Fibroblast of mammary gland (primary cell): Measurements from ENCODE around the gene CACNA2D3.

ENCODE experiments used
- DNase-seq: peaks from one replicate; pipeline ENCODE4 v3.0.0-alpha.2; 2010; ENCODE audit warnings: low read depth
- H3K4me3 ChIP-seq: 2 replicates; pipeline ENCODE4 v1.5.1; 2011; ENCODE audit warnings: low read depth, mild to moderate bottlenecking, low read length, moderate library complexity; ENCODE audit not compliant: control insufficient read depth
- TF ChIP-seq, protein P1 (sequence below): conservative IDR thresholded peaks from 2 replicates; pipeline ENCODE4 v1.5.1; 2011; ENCODE audit warnings: low read depth, low read length, inconsistent platforms; ENCODE audit not compliant: control insufficient read depth, insufficient read depth

The CACNA2D3 gene

GRCh38 chr3:54550221-54550977 is 428.0 kb downstream of the CACNA2D3 start:
- TF ChIP-seq, protein P1, sequence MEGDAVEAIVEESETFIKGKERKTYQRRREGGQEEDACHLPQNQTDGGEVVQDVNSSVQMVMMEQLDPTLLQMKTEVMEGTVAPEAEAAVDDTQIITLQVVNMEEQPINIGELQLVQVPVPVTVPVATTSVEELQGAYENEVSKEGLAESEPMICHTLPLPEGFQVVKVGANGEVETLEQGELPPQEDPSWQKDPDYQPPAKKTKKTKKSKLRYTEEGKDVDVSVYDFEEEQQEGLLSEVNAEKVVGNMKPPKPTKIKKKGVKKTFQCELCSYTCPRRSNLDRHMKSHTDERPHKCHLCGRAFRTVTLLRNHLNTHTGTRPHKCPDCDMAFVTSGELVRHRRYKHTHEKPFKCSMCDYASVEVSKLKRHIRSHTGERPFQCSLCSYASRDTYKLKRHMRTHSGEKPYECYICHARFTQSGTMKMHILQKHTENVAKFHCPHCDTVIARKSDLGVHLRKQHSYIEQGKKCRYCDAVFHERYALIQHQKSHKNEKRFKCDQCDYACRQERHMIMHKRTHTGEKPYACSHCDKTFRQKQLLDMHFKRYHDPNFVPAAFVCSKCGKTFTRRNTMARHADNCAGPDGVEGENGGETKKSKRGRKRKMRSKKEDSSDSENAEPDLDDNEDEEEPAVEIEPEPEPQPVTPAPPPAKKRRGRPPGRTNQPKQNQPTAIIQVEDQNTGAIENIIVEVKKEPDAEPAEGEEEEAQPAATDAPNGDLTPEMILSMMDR, result no peak
- H3K4me3 ChIP-seq, result no peak overlapping the region
- DNase-seq, result no peak

- TF ChIP-seq, protein P1, result no peak
- DNase-seq, result no peak
- H3K4me3 ChIP-seq, result no peak overlapping the region
Observed at GRCh38 chr3:54556630-54557029, 434.3 kb downstream of the CACNA2D3 start.

DNA sequence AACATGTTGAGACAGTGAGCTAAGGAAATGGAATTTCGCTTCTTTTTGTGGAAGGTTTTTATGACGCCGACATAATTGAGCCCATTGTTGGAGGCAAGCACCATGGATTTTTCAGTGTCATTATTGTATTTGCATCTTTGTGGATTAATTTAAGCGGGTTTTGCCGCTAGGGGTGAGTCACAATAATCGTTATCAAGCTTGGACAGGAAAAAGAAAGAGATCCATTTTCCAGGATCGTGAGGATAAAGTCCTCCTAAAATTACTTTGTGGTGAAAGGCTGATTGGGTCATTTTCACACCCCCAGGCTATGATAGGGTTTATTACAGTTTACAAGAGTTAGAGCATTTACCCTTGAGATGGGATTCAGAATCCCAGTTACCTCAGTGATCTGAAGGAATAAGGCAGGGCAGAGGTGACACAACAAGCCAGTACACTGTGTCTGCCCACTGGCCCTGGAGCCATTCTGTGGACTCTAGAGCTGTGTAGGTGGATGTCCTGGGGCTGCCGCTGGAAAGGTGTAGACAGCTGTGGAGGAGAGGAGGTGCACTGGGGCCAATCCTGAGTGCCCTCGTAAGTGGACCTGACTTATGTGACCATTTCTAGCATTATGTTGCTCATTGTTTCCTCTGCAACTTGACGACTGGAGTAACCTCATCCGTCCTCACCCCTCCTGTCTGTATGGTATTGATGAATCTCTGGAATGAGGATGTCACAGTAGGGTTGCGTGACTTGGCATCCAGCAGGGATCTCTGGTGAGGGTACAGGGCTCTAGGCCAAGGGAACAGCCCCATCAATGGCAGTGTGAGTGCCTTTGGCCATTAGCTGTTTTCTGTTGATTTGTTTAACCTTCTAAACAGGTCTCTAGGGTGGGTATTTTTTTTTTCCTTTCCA is 435.4 kb downstream of the CACNA2D3 start:
- TF ChIP-seq, protein P1, result no peak
- DNase-seq, result no peak
- H3K4me3 ChIP-seq, result no peak overlapping the region

DNA sequence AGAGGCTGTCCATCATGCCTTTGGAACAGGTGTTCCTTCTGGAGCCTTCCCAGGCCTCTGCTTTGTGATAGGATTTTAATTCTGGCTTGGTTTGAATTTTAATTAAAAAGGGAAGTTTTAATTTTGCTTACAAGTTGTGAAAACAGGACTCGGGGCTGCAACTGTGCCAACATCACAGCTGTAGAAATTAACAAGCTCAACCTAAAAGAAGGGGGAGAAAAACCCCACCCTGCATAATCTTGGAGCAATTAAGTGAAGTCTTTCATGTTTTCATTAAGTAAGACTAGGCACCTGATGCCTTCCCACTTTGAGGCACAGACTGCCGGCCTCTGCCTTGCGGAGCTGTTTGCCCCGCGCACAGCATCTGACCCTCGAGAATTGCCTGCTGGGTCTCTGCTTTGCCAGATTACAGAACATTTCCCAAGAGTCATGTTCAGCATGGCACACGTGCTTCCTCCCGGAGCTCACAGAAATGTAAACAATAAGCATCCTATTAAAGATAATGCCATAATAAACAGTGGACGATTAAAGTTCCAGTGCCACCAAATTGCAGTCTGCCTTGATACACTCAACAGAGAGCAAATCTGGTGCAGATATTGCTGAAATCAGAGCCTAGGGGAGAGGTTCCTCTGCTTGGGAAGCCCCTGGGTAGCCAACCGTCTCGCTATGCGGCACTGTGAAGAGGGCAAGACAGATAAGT is 441.3 kb downstream of the CACNA2D3 start:
- no peak for DNase-seq
- TF ChIP-seq, protein P1, result no peak
- no peak overlapping the region for H3K4me3 ChIP-seq

DNA sequence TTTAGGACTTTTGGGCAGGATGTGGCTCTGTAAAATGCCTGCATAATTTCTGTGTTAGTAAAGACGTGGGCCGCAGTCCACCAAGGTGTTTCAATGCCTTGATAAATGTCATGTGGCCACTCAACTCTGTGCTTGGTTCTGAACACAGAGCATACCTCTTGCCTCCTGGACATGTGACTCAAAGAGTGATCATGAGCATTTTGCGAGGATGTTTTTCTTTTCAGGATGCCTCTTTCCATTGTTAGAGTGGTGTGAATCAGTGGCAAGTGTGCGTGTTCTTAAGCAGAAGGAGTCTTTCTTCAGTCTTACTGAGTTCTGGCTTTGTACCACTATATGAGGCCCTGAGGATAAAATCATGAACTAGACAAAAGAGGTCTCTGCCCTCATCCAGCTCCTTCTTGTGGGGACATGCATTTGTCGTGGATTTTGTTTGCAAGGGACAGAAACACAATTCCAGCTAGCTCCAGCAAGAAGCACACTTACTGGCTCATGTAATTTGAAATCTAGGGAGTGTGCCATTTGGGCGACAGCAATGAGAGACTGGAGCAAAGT is 442.1 kb downstream of the CACNA2D3 start:
- DNase-seq, result no peak
- no peak overlapping the region for H3K4me3 ChIP-seq
- TF ChIP-seq, protein P1, result no peak

DNA sequence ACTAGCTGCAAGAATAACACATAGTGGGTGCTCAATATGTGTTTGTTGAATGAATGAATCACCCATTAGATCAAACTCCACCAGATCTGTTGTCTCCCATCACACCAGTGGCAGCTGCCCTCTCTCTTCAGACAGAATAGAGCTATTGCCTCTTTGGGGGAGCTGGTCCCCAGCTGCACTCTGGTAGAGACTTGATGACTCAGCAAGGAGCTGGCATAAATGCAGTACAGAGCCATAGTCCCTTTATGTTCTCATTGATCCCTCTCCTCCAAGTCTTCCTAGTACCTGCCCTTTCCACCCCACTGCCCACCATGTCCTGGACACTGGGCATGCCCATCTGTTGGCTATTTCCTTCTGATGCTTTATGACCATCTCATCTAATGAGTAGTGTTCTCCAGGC is 443.6 kb downstream of the CACNA2D3 start:
- TF ChIP-seq, protein P1, result no peak
- H3K4me3 ChIP-seq, result no peak overlapping the region
- DNase-seq, result no peak
